GM21381 (cell line): Measurements from ENCODE around the gene ZNF592.
"Not testable (repeated sequence)": the region's sequence is repeated elsewhere in the genome, so short reads cannot be mapped to it uniquely, and the experiment has no call there.

Experiments
- ATAC-seq: cut with Tn5 transposase; IDR thresholded peaks from one replicate; pipeline ENCODE4 v1.9.1; 2021; ENCODE audit warnings: mild to moderate bottlenecking, moderate library complexity; ENCODE audit not compliant: unreplicated experiment

ZNF592 gene

DNA sequence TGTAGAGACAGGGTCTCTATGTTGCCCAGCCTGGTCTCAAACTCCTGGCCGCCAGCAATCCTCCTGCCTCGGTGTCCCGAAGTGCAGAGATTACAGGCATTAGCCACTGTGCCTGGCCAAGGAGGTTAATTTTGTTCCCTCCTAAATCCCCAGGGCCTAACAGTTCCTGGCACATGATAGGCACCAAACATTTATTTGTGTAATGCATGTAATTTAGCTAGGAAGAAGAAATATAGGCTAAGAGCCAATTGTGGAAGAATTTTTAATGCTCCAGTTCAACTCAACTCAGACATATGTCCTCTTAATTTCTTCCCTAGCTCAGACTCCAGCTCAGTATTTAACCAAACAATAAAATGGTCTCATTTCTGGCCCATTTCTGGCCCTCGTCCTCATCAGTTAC is 7.7 kb upstream of the ZNF592 start:
- no peak for ATAC-seq

DNA sequence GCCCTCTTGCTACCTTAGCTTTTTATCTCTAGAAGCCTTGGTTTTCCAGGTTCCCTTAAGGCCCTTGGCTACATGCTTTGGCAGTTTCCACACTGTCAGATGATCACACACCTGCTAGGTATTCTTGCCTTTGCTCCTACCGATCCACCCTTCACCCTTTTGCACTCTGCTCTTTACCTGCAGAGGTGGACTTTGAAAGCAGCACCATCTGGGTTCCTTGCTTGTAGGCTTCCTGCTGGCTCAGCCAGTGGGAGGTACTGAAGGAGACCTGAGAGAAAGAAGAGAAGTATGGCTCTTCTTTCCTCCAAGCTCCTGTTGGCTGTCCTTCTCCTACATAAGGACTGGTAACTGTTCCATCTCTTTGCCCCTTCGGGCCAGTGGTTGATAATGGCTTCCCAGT is 7.3 kb upstream of the ZNF592 start:
- no peak for ATAC-seq

DNA sequence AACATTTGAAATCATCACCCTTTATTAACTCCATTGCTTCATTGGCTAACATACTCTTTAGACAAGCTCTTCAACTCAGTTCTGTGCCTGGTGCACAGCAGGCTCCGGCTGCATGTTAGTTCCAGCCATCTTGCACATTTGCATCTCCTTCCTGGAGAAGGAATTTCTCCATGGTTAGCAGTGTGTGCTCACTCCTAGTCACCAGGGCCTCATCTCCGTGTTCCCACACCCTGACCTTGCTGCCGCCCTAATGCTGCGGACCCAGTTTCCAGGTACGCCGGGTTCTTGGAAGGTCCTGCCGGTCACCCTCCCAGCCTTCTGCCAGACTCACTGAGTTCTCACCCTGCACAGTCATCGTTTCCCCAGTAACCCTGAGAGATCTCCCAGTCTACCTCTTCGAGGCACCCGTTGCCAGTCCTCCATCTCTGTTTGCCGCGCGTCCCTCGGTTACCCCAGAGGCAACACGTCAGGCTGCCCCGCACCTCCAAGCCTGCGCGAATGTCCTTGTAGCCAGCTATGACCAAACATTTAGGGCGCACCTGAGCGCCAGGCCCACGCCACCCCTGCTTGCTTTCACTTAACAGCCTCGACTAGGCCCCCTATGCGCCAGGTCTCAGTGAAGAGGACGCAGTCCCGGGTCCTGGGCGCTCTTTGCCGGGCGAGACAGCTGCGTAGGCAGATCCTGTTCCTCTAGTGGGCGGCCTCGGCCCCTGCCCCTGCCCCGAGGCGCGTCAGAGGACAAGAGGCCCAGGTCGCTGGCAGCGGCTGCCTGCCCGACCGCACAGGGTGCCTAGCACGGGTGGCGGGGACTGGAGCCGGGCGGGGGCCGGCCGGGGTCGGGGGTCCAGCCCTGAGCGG is 747 bp upstream of the ZNF592 start:
- ATAC-seq = peak; percentile 34

DNA sequence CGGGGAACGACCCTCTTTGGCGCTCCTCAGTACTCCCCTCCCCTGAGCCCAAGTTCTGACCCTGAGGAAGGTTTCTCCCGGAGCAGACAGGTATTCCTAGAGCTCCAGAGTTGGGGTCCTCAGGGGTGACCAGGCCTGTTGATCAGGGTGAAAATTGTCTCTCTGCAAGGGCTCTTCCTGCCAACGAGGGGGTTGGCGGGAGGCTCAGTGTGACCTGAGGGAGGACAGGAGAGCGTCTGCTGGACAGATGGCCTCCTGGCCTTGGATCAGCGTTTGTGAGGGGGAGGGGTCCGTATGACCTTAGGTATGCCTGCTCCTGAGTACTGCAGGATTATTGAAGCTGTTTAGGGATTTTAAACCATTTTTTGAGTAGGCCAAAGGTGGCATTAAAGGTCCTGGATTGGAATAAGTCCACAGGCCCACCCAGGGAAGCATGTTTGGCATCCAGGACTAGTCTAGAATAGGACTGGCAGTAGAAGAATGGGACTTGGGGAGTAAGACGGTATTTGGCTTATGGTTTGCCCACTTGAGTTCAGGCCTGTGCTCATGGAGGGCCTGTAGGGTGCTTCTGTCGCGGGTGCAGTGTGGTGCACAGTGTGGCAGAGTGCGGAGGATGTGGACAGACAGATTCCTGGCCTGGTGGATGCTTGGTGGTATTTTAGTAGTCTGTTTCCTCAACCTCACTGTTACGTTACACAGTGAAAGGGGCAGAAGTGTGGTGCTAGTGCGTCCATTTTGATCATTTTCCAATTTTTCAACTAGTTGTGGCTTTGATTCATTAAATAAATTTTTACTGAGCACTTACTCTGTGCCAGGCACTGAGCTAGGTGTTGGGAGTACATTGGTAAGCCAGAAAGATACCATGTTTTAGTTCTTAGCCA is 959 bp downstream of the ZNF592 start:
- peak; percentile 0 for ATAC-seq

DNA sequence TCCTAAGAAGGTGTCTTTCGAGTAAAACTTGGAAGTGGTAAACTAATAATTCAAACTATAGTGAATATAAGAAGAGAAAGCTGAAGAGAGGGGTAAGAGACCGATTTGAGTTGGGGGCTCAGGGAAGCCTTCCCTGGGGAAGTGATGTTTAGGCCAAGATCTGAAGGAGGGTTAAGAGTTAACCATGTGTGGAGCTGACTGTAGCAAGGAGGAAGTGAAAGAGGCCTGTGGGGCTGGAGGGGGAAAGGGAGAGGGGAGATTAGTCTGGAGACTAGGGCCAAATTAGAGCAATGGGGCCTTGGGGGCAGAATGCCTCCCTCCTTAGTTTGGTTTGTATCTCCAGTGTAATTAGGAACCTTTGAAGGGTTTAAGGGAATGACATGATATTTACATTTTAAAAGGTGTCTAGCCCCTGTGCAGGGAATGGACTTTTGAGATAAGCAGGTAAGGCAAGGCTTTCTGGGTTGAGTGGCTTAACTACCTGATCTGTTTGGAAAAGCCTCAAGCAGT is 2.2 kb downstream of the ZNF592 start:
- no peak for ATAC-seq

DNA sequence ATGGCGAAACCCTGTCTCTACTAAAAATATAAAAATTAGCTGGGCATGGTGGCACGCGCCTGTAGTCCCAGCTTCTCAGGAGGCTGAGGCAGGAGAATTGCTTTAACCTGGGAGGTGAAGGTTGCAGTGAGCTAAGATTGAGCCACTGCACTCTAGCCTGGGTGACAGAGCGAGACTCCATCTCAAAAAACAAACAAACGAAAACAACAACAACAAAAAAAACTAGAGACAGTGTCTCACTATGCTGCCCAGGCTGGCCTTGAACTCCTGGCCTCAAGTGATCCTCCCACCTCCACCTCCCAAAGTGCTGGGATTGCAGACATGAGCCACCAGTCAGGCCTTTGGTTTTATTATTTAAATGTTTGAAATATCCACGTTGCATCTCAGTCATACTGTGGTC is 3.3 kb downstream of the ZNF592 start:
- ATAC-seq = not testable (repeated sequence)

DNA sequence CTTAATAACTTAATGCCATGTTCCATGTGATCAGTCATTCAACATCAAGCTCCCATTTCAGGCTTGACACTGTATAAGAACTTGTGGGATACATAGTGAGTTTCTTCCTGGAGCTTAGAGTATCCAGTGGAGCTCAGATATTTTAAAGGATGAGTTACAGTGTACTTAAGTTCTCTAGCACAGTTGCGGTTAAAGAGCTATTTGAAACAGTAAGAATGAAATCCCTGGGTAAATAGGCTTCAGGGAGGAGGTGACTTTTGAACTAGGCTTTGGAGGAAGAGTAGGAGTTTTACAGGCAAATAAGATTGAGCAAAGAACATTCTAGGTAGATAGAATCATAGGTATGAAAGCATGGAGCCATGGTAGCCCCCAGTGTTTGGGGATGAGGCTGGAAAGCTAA is 3.8 kb downstream of the ZNF592 start:
- no peak for ATAC-seq

DNA sequence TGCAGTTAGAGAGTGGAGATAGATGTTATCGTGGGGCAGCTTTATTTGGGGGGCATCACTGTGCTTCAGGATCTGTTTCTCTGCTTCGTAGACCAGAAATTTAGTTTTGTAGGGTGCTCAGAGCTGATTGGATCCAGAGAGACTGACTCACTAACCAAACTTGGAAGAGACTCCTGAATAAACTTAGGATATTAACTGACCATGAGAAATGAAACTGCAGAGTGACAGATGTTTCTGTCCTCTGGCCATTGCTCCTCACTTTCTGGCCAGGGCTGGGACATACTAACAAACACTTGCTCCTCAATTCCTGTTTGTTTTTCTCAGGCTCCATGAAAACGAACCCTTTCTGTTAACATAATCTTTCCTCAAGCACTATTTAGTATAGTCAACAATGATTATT is 4.3 kb downstream of the ZNF592 start:
- ATAC-seq = no peak

DNA sequence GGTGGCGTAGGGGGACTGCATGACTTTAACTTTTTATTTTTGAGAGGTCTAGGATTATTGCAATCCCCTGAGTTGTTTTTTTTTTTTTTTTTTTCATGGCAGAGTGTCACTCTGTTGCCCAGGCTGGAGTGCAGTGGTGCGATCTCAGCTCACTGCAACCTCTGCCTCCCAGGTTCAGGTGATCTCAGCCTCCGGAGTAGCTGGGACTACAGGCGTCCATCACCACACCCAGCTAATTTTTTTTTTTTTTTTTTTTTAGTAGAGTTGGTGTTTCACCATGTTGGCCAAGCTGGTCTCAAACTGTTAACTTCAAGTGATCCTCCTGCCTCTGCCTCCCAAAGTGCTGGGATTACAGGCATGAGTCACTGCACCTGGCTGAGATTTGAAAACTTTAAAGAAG is 6.5 kb downstream of the ZNF592 start:
- not testable (repeated sequence) for ATAC-seq

DNA sequence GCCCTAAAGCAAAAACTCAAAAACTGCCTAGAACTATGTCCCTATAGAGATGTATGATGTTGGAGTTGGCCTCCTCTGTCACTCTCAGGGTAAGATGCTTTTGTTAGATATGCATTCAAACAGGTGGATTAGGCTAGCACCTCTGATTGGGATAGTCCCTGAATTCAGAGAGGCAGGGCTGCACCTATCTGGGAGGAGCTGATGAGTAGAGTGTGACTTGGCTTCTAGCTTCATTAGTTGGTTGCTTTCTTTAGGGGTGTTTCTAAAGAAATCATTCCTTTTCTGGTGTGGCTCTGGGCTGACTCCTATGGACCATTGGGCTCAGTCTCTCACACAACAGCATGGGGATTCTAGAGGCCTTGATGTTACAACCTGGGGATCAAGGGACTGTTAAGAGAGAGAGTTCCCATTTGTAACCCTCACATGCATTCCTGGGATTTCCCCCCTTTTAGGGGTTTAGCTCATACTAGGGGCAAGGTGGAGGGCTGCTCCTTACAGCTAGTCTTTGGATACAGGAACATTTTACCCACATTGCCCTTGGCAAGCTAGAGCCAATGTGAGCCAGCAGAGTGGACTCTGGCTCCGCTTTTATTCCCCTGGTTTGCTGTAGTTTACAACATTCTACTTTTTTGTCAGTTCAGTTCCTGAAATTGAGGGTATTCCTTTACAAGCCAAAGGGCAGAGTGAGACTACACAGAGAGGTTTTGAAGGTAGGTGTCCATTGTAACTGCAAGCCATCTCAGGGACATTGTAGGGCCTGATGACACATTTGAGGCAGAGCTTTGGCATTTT is 7.5 kb downstream of the ZNF592 start:
- no peak for ATAC-seq

DNA sequence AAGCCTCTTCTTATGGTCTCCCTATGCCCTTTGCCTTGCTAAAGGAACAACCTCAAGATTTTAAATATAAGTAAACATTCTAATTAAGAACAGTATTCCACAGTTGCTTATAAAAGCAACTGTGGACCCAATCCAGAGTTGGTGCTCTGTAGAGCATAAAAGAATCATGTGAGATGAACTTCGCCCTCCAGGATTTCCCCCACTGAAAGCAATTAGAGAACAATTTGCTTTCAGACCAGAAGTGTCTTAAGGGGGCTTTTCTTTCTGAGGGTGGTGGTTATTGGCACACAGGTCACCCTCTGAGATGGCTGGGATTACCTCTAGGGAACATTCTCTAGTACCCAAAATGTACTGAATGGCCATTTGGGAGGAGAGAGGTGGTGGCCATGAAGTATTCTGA is 10.6 kb downstream of the ZNF592 start:
- no peak for ATAC-seq

DNA sequence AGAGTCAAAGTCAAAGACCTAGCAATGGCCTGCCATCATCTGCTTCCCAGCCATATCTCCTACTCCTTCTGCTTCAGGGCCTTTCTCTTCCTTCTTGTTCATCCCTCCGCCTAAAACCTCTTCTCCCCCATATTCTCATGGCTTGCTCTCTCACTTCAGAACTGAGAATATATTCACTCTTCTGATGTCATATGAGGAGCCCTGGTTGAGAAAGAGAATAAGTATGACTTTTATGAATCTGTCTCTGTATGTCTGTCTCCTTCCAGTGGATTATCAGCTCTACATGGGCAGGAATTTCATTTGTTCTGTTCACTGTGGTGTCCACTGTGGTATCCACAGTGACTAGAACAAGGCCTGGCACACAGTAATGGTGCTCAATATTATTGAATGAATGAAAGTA is 11.8 kb downstream of the ZNF592 start:
- ATAC-seq = no peak

DNA sequence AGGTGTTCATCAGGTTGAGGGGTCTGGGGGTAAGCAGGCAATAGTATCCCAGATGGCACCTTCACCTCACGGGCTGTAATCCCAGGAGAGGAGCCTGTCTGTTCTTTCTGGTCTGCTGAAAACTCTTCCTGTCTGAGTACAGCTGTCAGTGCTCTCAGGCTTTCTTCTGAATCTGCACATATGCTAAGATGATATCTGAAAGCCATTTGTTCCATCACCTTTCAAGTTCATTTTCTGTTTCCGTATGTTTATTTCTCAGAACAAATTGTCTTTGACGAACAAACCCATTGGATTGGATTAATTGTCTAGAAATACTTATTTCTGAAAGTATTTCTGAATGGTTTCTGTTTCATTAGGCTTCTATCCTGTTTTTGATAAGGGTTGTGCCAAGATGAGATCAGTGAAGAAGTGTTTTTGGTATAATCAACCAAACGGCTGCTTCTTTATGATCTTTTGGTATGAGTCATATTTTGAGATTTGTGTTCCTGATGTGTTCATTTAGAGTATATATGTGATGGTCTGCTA is 13.3 kb downstream of the ZNF592 start:
- no peak for ATAC-seq

DNA sequence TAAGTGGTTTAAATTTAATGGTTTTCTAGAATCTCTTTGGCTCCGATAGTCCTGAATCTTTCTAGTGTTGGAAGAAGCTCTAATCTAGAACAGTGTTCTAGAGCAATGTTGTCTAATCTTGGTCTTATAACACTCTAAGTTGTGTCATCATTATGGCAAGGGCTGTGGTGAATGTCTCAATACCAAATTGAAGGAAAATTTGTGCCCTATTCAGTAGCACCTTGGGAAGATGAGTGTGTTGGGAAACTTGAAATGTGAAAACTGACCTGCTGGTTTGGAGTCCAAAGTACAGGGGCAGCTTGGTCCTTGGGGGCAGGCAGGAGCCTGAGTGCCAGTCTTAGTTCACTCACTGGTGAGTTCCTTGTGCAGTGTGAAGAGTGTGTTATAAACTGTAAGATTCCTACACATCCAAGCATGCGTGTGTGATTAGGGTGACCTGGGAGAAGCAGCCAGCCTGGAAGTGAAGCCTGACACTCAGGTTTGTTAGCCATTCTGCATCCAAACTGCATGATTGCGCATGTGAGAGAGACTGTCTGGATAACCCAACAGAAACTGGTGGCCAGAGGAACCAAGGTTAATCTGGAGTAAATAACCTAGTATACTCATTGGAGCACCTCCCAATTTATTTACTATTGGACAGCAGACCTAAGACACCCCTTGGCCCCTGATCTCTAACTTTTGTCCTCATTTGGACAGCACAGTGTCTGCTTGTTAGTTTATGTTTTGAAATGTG is 14.6 kb downstream of the ZNF592 start:
- no peak for ATAC-seq

DNA sequence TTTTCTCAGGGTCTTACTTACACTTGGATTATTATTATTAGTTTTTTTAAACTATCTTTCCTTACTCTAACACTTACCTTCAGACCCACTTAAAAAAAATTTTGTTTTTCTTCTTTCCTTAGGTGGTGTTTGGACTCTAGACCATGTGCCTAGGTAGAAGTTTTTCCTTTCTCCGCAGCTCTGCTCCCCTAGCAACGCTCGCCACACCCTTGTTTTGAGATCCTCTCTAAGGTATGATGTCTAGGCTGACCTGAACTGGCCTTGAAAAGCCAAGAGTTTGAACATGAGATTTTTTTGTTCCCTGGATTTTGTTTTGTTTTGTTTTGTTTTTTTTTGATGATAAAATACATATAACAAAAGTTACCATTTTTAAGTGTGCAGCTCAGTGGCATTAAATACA is 16.2 kb downstream of the ZNF592 start:
- no peak for ATAC-seq

DNA sequence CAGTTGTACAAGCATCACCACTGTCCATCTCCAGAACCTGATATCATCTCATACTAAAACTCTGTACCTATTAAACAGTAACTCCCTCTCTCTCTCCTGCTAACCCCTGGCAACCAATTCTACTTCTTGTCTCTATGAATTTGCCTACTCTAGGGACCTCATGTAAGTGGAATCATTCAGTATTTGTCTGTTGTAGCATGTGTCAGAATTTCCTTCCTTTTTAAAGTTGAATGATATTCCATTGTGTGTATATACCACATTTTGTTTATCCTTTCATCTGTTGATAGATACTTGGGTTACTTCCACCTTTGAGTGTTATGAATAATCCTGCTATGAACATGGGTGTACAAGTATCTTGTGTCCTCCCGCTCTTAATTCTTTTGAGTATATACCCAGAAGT is 16.6 kb downstream of the ZNF592 start:
- ATAC-seq = no peak

DNA sequence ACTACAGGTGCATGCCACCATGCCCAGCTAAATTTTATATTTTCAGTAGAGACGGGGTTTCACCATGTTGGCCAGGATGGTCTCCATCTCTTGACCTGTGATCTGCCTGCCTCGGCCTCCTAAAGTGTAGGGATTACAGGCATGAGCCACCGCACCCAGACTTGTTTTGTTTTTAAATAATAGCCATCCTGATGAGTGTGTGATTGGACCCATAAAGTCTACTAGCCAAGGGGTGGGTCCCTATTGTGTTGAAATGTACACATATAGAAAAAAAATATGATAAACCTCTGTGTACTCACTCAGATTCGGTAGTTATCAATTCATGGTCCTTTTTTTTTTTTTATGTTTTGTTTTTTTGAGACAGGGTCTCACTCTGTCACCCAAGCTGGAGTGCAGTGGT is 17.3 kb downstream of the ZNF592 start:
- no peak for ATAC-seq

DNA sequence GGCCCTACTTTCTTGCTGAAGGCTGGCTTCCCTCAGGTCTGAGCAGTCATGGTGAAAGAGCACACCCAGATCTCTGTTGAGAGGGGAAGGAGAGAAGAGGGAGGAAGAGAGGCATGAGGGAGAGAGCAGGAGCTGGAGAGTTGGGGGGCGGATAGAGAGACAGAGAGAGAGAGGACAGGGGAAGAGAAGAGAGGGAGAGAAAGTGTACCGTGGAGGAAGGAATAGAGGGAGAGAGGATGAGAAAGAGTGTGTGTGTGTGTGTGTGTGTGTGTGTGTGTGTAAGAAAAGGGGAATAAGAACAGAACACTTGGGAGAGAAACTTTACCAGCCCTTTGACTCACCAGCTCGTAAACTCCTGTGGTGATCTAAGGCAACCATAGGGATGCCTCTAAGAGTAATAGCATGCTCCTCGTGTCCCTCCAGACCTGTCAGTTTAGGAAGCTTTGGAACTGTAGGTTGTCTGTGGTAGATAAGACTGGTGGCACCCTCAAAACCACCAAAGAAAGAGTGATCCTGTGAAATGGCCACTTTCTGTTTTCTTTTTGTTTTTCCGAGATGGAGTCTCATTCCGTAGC is 18.2 kb downstream of the ZNF592 start:
- no peak for ATAC-seq

DNA sequence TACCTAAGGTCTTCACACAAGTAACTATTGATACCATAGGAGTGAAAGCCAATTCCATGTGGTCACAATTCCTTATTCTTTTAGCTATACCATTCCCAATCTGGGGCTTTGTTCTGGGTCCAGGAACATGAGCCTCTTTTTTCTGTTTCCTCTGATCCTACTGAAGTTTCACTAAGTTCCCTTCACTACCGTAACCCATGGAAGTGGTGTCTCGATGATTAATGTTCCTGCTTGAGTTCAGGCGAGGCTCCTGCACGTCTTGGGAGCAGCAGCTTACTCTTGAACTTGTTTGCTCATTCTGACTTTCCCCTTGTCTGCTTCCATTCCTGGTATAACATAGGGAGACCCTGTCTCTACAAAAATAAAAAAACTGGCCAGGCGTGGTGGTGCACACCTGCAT is 23.6 kb downstream of the ZNF592 start:
- no peak for ATAC-seq

DNA sequence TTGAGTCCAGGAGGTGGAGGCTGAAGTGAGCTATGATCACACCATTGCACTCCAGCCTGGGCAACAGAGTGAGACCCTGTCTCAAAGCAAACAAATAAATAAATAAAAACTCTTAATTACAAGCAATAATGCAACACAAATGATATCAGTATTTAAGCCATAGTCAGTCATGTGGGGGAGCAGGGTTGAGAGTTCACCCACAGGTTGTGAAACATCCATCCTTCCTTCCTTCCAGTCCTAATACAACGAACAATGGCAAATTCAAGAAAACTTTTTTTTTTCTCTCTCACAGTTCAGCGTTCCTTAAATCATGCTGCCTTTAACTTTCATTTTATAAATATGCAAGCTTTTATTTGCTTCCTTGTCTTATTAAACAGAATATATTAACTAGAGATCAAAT is 24.1 kb downstream of the ZNF592 start:
- ATAC-seq = no peak
